GM19023 (cell line): ENCODE data around the gene SIN3A.
"Not testable (repeated sequence)": the region's sequence is repeated elsewhere in the genome, so short reads cannot be mapped to it uniquely, and the experiment has no call there.

ENCODE experiments used
- ATAC-seq: cut with Tn5 transposase; IDR thresholded peaks from one replicate; pipeline ENCODE4 v1.9.1; 2021; ENCODE audit warnings: mild to moderate bottlenecking, moderate library complexity; ENCODE audit not compliant: unreplicated experiment

Gene SIN3A

GRCh38 chr15:75451674-75452363 is at the start of gene SIN3A:
TSS of gene SIN3A (minus strand) at chr15:75451690. CDS start at chr15:75430375, 21,315 bp downstream.
- ATAC-seq = peak; percentile 43

- ATAC-seq = no peak
These were observed 42.2 kb upstream of the SIN3A start for GRCh38 chr15:75493732-75494131.

GRCh38 chr15:75483961-75484360 is 32.5 kb upstream of the SIN3A start:
- ATAC-seq = no peak

- ATAC-seq = not testable (repeated sequence)
These were observed 32.1 kb upstream of the SIN3A start for GRCh38 chr15:75483556-75483955.

GRCh38 chr15:75483106-75483505 is 31.6 kb upstream of the SIN3A start:
- no peak for ATAC-seq

GRCh38 chr15:75480463-75480862 is 29.0 kb upstream of the SIN3A start:
- ATAC-seq = not testable (repeated sequence)

GRCh38 chr15:75479670-75480069 is 28.2 kb upstream of the SIN3A start:
- ATAC-seq = no peak

- ATAC-seq = not testable (repeated sequence)
These were observed 25.6 kb upstream of the SIN3A start for GRCh38 chr15:75477094-75477493.

- no peak for ATAC-seq
These were observed 17.6 kb upstream of the SIN3A start for GRCh38 chr15:75468913-75469598.

GRCh38 chr15:75460646-75461045 is 9.2 kb upstream of the SIN3A start:
- no peak for ATAC-seq

- no peak for ATAC-seq
These were observed 8.1 kb upstream of the SIN3A start for GRCh38 chr15:75459581-75459980.

- no peak for ATAC-seq
These were observed 5.2 kb upstream of the SIN3A start for GRCh38 chr15:75456710-75457109.

- no peak for ATAC-seq
These were observed 4.6 kb upstream of the SIN3A start for GRCh38 chr15:75455982-75456531.

GRCh38 chr15:75455424-75455981 is 4.0 kb upstream of the SIN3A start:
- no peak for ATAC-seq

GRCh38 chr15:75454471-75455378 is 3.2 kb upstream of the SIN3A start:
- ATAC-seq = no peak

- peak; percentile 33 for ATAC-seq
These were observed 2.4 kb upstream of the SIN3A start for GRCh38 chr15:75453703-75454470.

- no peak for ATAC-seq
These were observed 1.6 kb upstream of the SIN3A start for GRCh38 chr15:75452865-75453702.

- ATAC-seq = no peak
These were observed 924 bp upstream of the SIN3A start for GRCh38 chr15:75452364-75452864.

GRCh38 chr15:75451202-75451673 is 252 bp downstream of the SIN3A start:
- no peak for ATAC-seq
